ENCODE measurements around the gene FN1.

GRCh38 chr2:215442401-215442787 is 6.5 kb upstream of the FN1 start:
- TF ChIP-seq CTCF (IDR thresholded peaks at IDR 0.05) (no peak), POLR2A (IDR thresholded peaks at IDR 0.05) (no peak)

Data from body of pancreas (tissue), 4 donors.